Panc1 (cell line): ENCODE measurements around the gene DMGDH. TPM values are rescaled to one million over a fixed set of nuclear protein-coding genes. Genes with fewer than 3 reads are reported as not detected.

ENCODE experiments used
- ATAC-seq: fragments of 200-7000 bp; cut with Tn5 transposase; 2 replicates; pipeline ENCODE4 v1.9.1; 2020; ENCODE audit warnings: mild to moderate bottlenecking, moderate library complexity
- BruUV-seq: library from RNA; stranded (reverse); fragments of 400-500 nt; replicated peaks from 2 replicates; lab custom pipeline; 2021; lab: Mats Ljungman, UMichigan
- CTCF ChIA-PET: fragments of 300-600 bp; sonication (Branson Sonifier 250); formaldehyde crosslinking; loops from one replicate; lab custom pipeline; 2022; ENCODE audit warnings: antibody characterized with exemption; lab: Charles Lee
- POLR2A ChIA-PET: fragments of 300-600 bp; sonication (Branson Sonifier 250); formaldehyde crosslinking; loops from one replicate; lab custom pipeline; 2022; ENCODE audit warnings: antibody characterized with exemption; lab: Charles Lee
- DNase-seq: peaks from one replicate; pipeline ENCODE4 v3.0.0-alpha.2; 2010; ENCODE audit warnings: low read depth, low spot score
- H3K27ac ChIP-seq: 2 replicates; pipeline ENCODE4 v1.5.1; 2011; ENCODE audit warnings: mild to moderate bottlenecking, low read length, inconsistent platforms
- H3K27me3 ChIP-seq: fragments of 200-500 bp; sonication (Bioruptor generic); 2 replicates; pipeline ENCODE4 v1.6.0; 2014; ENCODE audit warnings: low read length, inconsistent platforms; ENCODE audit not compliant: control insufficient read depth, insufficient read depth
- H3K36me3 ChIP-seq: fragments of 200-500 bp; sonication (Bioruptor generic); 2 replicates; pipeline ENCODE4 v1.5.1; 2014; ENCODE audit warnings: inconsistent platforms, mild to moderate bottlenecking, low read length, moderate library complexity; ENCODE audit not compliant: control insufficient read depth, insufficient read depth
- H3K4me1 ChIP-seq: 2 replicates; pipeline ENCODE4 v1.5.1; 2011; ENCODE audit warnings: inconsistent platforms, mild to moderate bottlenecking, low read length, moderate library complexity; ENCODE audit not compliant: control insufficient read depth, insufficient read depth
- H3K4me3 ChIP-seq, 2 experiments: 2 replicates each; pipeline ENCODE4 v1.5.1; 2011 to 2012; ENCODE audit warnings: low read depth in 2 of 2, low read length in 2 of 2, mild to moderate bottlenecking in 2 of 2, inconsistent platforms in 1 of 2, moderate library complexity in 1 of 2
- H3K9me3 ChIP-seq: fragments of 200-500 bp; sonication (Bioruptor generic); 2 replicates; pipeline ENCODE4 v1.5.1; 2014; ENCODE audit warnings: low read depth, mild to moderate bottlenecking, inconsistent platforms, low read length, moderate library complexity; ENCODE audit not compliant: control insufficient read depth, insufficient read depth
- CTCF ChIP-seq: fragments of 450-650 bp; IDR thresholded peaks from 2 replicates; pipeline ENCODE4 v1.5.1; 2017; ENCODE audit warnings: mild to moderate bottlenecking
- POLR2AphosphoS5 ChIP-seq: IDR thresholded peaks from 2 replicates; pipeline ENCODE4 v1.6.1; 2012; ENCODE audit warnings: mild to moderate bottlenecking, low read depth, low read length, moderate library complexity
- REST ChIP-seq, 2 experiments: IDR thresholded peaks; 2 replicates each; pipeline ENCODE4 v1.6.1; 2011 to 2012; ENCODE audit warnings: low read depth in 2 of 2, control low read depth in 1 of 2, low read length in 1 of 2, mild to moderate bottlenecking in 1 of 2, moderate library complexity in 1 of 2; ENCODE audit not compliant: insufficient read depth in 1 of 2
- SIN3A ChIP-seq: IDR thresholded peaks from 2 replicates; pipeline ENCODE4 v1.6.1; 2012; ENCODE audit warnings: low read depth, mild to moderate bottlenecking, low read length, moderate library complexity, borderline replicate concordance; ENCODE audit not compliant: insufficient read depth
- TCF7L2 ChIP-seq: IDR thresholded peaks from 2 replicates; pipeline ENCODE4 v1.6.1; 2011; ENCODE audit warnings: mild to moderate bottlenecking, low read depth, low read length, inconsistent platforms
- in situ Hi-C: cut with HindIII; loops from 2 replicates; pipeline ENCODE4 v1.10.0; 2016; ENCODE audit warnings: low sequenced_read_pairs, low pct_unique_long_range_greater_than_20kb
- intact Hi-C: fragments of 100-400 bp; cut with micrococcal nuclease; formaldehyde crosslinking; loops from one replicate; pipeline ENCODE4 v1.10.0; 2022; ENCODE audit not compliant: unreplicated experiment
- total RNA-seq: library from RNA; stranded (reverse); gene quantifications from one replicate; pipeline ENCODE4 v1.2.1, GENCODE V29; 2021; ENCODE audit not compliant: unreplicated experiment

Gene DMGDH
- total RNA-seq, 1 experiment from 2014 or later = 0.54 TPM

- ATAC-seq (no peak), DNase-seq (no peak)
- TF ChIP-seq TCF7L2 = no peak
- TF ChIP-seq REST (IDR thresholded peaks at IDR 0.05; ENCODE audit: insufficient read depth in 1 of 2, low read depth in 2 of 2, low read length in 1 of 2) = no peak
- TF ChIP-seq POLR2AphosphoS5 = no peak
- TF ChIP-seq SIN3A = no peak
- TF ChIP-seq CTCF = no peak
- intact Hi-C loops = no loop called here
- H3K4me1 ChIP-seq = no peaks in the 10 kb centered on the region
- CTCF ChIA-PET = no interaction called here
- no peak overlapping the region for H3K4me3 ChIP-seq
- no peak overlapping the region for H3K27ac ChIP-seq
- no peaks in the 10 kb centered on the region for H3K36me3 ChIP-seq
- no TSS peak for BruUV-seq
- peaks cover 3% of the 10 kb centered on the region; the same call in 1 of the 2 replicates for H3K27me3 ChIP-seq
- POLR2A ChIA-PET = no interaction called here
- H3K9me3 ChIP-seq = no peaks in the 10 kb centered on the region
- in situ Hi-C loops = no loop called here
Measured at GRCh38 chr5:79059674-79060073, 9.8 kb downstream of the DMGDH start.

GRCh38 chr5:79056847-79057246 is 12.6 kb downstream of the DMGDH start:
- Histone ChIP-seq H3K9me3 (peaks cover under 1% of the 10 kb centered on the region; the same call in 1 of the 2 replicates), H3K4me1 (no peaks in the 10 kb centered on the region), H3K27ac (no peak overlapping the region), H3K36me3 (no peaks in the 10 kb centered on the region), H3K27me3 (peaks cover 6% of the 10 kb centered on the region; the same call in 1 of the 2 replicates), H3K4me3 (no peak overlapping the region)
- ChIA-PET POLR2A (no interaction called here), CTCF (no interaction called here)
- ATAC-seq (no peak), DNase-seq (no peak)
- BruUV-seq = no TSS peak
- intact Hi-C loops (no loop called here), in situ Hi-C loops (no loop called here)
- TF ChIP-seq REST (IDR thresholded peaks at IDR 0.05; ENCODE audit: insufficient read depth in 1 of 2, low read depth in 2 of 2, low read length in 1 of 2) = no peak
- no peak for TF ChIP-seq TCF7L2
